Measurements from ENCODE around the gene LPCAT2. TPM values are rescaled to one million over a fixed set of nuclear protein-coding genes. Genes with fewer than 3 reads are reported as not detected.

Gene LPCAT2
- total and polyA plus RNA-seq, 8 donors: 16.0 to 30.9 (median 22.9) TPM

GRCh38 chr16:55521792-55522191 lies 12.9 kb downstream of the LPCAT2 start:
- Histone ChIP-seq H3K27ac (no peak overlapping the region), H3K4me3 (no peak overlapping the region), H3K4me1 (no peaks in the 10 kb centered on the region), H3K9me3 (peaks cover 0 to 8% of the 10 kb centered on the region in 2 donors), H3K36me3 (no peaks in the 10 kb centered on the region), H3K27me3 (no peaks in the 10 kb centered on the region)
- no peak for TF ChIP-seq CTCF (IDR thresholded peaks at IDR 0.05)
- DNase-seq (no peak), ATAC-seq (no peak)
- intact Hi-C loops (cut with DNase I): no loop called here

- intact Hi-C loops (cut with DNase I): no loop called here
Measured at GRCh38 chr16:55526441-55526840, 17.6 kb downstream of the LPCAT2 start.

GRCh38 chr16:55527885-55528284 lies 19.0 kb downstream of the LPCAT2 start:
- H3K27me3 ChIP-seq: no peaks in the 10 kb centered on the region
- no peak for ATAC-seq
- intact Hi-C loops (cut with DNase I): no loop called here
- H3K4me3 ChIP-seq: no peak overlapping the region
- H3K27ac ChIP-seq: no peak overlapping the region
- H3K36me3 ChIP-seq: peaks cover 0 to 28% of the 10 kb centered on the region in 2 donors
- DNase-seq: no peak
- no peak for TF ChIP-seq CTCF (IDR thresholded peaks at IDR 0.05)
- no peaks in the 10 kb centered on the region for H3K4me1 ChIP-seq
- no peaks in the 10 kb centered on the region for H3K9me3 ChIP-seq

More at GRCh38 chr16:55526441-55526840, 17.6 kb downstream of the LPCAT2 start:
- H3K27me3 ChIP-seq: no peaks in the 10 kb centered on the region
- H3K36me3 ChIP-seq: peaks cover 0 to 22% of the 10 kb centered on the region in 2 donors
- peaks cover 0 to 7% of the 10 kb centered on the region in 2 donors for H3K9me3 ChIP-seq
- TF ChIP-seq CTCF (IDR thresholded peaks at IDR 0.05): no peak
- H3K4me1 ChIP-seq: no peaks in the 10 kb centered on the region
- H3K27ac ChIP-seq: no peak overlapping the region
- no peak for ATAC-seq
- no peak overlapping the region for H3K4me3 ChIP-seq
- DNase-seq: no peak

- ATAC-seq (no peak), DNase-seq (no peak)
- Histone ChIP-seq H3K4me3 (no peak overlapping the region), H3K27me3 (no peaks in the 10 kb centered on the region), H3K4me1 (no peaks in the 10 kb centered on the region), H3K36me3 (peaks cover 0 to 33% of the 10 kb centered on the region in 2 donors), H3K27ac (no peak overlapping the region), H3K9me3 (no peaks in the 10 kb centered on the region)
- intact Hi-C loops (cut with DNase I): no loop called here
- TF ChIP-seq CTCF (IDR thresholded peaks at IDR 0.05): no peak
Measured at GRCh38 chr16:55529018-55529417, 20.1 kb downstream of the LPCAT2 start.

- H3K4me3 ChIP-seq: no peak overlapping the region
- no peaks in the 10 kb centered on the region for H3K27me3 ChIP-seq
- intact Hi-C loops (cut with DNase I): no loop called here
- H3K36me3 ChIP-seq: peaks cover 0 to 33% of the 10 kb centered on the region in 2 donors
- no peak for TF ChIP-seq CTCF (IDR thresholded peaks at IDR 0.05)
- H3K27ac ChIP-seq: no peak overlapping the region
- ATAC-seq (no peak), DNase-seq (no peak)
- H3K4me1 ChIP-seq: peaks cover 0 to 8% of the 10 kb centered on the region in 2 donors
- H3K9me3 ChIP-seq: no peaks in the 10 kb centered on the region
Measured at GRCh38 chr16:55530316-55530856, 21.5 kb downstream of the LPCAT2 start.

Data from left lung (tissue), 10 donors.